H1 (cell line): Measurements from ENCODE around the gene MEF2C. TPM values are rescaled to one million over a fixed set of nuclear protein-coding genes. Genes with fewer than 3 reads are reported as not detected.

Experiments
- CTCF ChIA-PET: fragments of 300-600 bp; sonication (Branson Sonifier 250); formaldehyde crosslinking; loops from one replicate; lab custom pipeline; 2021; ENCODE audit not compliant: partially characterized antibody; lab: Charles Lee
- POLR2A ChIA-PET: fragments of 300-600 bp; sonication (Branson Sonifier 250); formaldehyde crosslinking; loops from one replicate; lab custom pipeline; 2021; ENCODE audit warnings: inconsistent platforms; ENCODE audit not compliant: partially characterized antibody; lab: Charles Lee
- DNase-seq, 2 experiments: peaks; one replicate each; pipeline versions ENCODE4 v3.0.0 to v3.0.0-alpha.2; 2010 to 2022; ENCODE audit warnings: low spot score in 2 of 2, low read depth in 1 of 2, mixed read lengths in 1 of 2
- FAIRE-seq: peaks from 2 replicates; lab custom pipeline; 2011; peaks lifted over from hg19 to GRCh38; lab: Jason Lieb, UNC
- H2AFZ ChIP-seq: 2 replicates; pipeline ENCODE4 v1.8.1; 2012; ENCODE audit warnings: low read length, inconsistent platforms
- H2AK5ac ChIP-seq: 2 replicates; pipeline ENCODE4 v1.6.1; 2013; ENCODE audit warnings: low read depth, low read length
- H2BK120ac ChIP-seq: replicated peaks from 2 replicates; pipeline ENCODE3; 2013; ENCODE audit warnings: low read depth, low read length, inconsistent platforms
- H2BK12ac ChIP-seq: 2 replicates; pipeline ENCODE4 v1.6.1; 2013; ENCODE audit warnings: low read depth, low read length
- H2BK15ac ChIP-seq: 2 replicates; pipeline ENCODE4 v1.6.1; 2013; ENCODE audit warnings: low read length
- H2BK20ac ChIP-seq: 2 replicates; pipeline ENCODE4 v1.6.1; 2013; ENCODE audit warnings: low read length
- H2BK5ac ChIP-seq: 2 replicates; pipeline ENCODE4 v1.6.1; 2013; ENCODE audit warnings: low read depth, low read length
- H3K14ac ChIP-seq: 2 replicates; pipeline ENCODE4 v1.6.1; 2013; ENCODE audit warnings: inconsistent platforms; ENCODE audit not compliant: insufficient read length
- H3K18ac ChIP-seq: 2 replicates; pipeline ENCODE4 v1.6.1; 2013; ENCODE audit warnings: low read length; ENCODE audit errors: extremely low read depth
- H3K23ac ChIP-seq: 2 replicates; pipeline ENCODE4 v1.6.1; 2013; ENCODE audit warnings: inconsistent platforms; ENCODE audit not compliant: insufficient read length
- H3K23me2 ChIP-seq: 2 replicates; pipeline ENCODE4 v1.6.1; 2013; ENCODE audit warnings: low read depth, low read length
- H3K27ac ChIP-seq: 2 replicates; pipeline ENCODE4 v1.6.1; 2011; ENCODE audit warnings: low read depth, low read length, inconsistent platforms
- H3K27me3 ChIP-seq, 4 experiments: replicated peaks in 1 of 4; 1 replicate in 1 of 4; 2 replicates in 3 of 4; pipeline versions ENCODE4 v1.6.1 to v1.8.1; 2011 to 2013; ENCODE audit warnings: low read length in 3 of 4, mild to moderate bottlenecking in 3 of 4, inconsistent platforms in 2 of 4, mixed read lengths in 2 of 4, moderate library complexity in 1 of 4; ENCODE audit not compliant: control insufficient read depth in 3 of 4, insufficient read depth in 3 of 4; ENCODE audit errors: extremely low read depth in 1 of 4
- H3K36me3 ChIP-seq, 4 experiments: 2 replicates each; pipeline versions ENCODE4 v1.6.1 to v1.8.1; 2011 to 2013; ENCODE audit warnings: mild to moderate bottlenecking in 4 of 4, low read length in 3 of 4, moderate library complexity in 2 of 4, control low read depth in 1 of 4, inconsistent platforms in 1 of 4; ENCODE audit not compliant: insufficient read depth in 4 of 4, control insufficient read depth in 2 of 4
- H3K4ac ChIP-seq: replicated peaks from 2 replicates; pipeline ENCODE3; 2013; ENCODE audit warnings: low read length, low read depth, mixed read lengths, inconsistent platforms; ENCODE audit not compliant: insufficient read length
- H3K4me1 ChIP-seq, 4 experiments: replicated peaks in 1 of 4; 1 replicate in 1 of 4; 2 replicates in 3 of 4; pipeline versions ENCODE4 v1.6.1 to v1.8.1; 2011 to 2013; ENCODE audit warnings: low read length in 3 of 4, inconsistent platforms in 2 of 4, mixed read lengths in 1 of 4; ENCODE audit not compliant: insufficient read depth in 4 of 4, control insufficient read depth in 3 of 4
- H3K4me2 ChIP-seq, 2 experiments: 2 replicates each; pipeline versions ENCODE4 v1.6.1 to v1.8.1; 2011 to 2013; ENCODE audit warnings: low read depth in 2 of 2, low read length in 2 of 2, control low read depth in 1 of 2, inconsistent platforms in 1 of 2, mild to moderate bottlenecking in 1 of 2; ENCODE audit not compliant: insufficient read depth in 1 of 2
- H3K4me3 ChIP-seq, 4 experiments: fragments of 200-600, 300-600 bp in 1 of 4; sonication (generic), shearing (Covaris generic), sonication (Bioruptor Twin) in 1 of 4; 2 replicates each; pipeline versions ENCODE4 v1.5.1 to v1.8.1; 2011 to 2016; ENCODE audit warnings: low read length in 4 of 4, low read depth in 3 of 4, control low read depth in 2 of 4, inconsistent platforms in 2 of 4, mild to moderate bottlenecking in 2 of 4, mixed read lengths in 1 of 4, moderate library complexity in 1 of 4; ENCODE audit not compliant: insufficient read depth in 2 of 4; ENCODE audit errors: extremely low read depth in 1 of 4
- H3K56ac ChIP-seq: replicated peaks from 2 replicates; pipeline ENCODE3; 2013; ENCODE audit warnings: low read depth, mild to moderate bottlenecking, mixed read lengths, low read length, inconsistent platforms; ENCODE audit not compliant: insufficient read length
- H3K79me1 ChIP-seq: 2 replicates; pipeline ENCODE4 v1.6.1; 2013; ENCODE audit warnings: low read depth, low read length, control low read depth
- H3K79me2 ChIP-seq, 2 experiments: 2 replicates each; pipeline versions ENCODE4 v1.6.1 to v1.8.1; 2012 to 2013; ENCODE audit warnings: low read length in 2 of 2, mild to moderate bottlenecking in 2 of 2, inconsistent platforms in 1 of 2; ENCODE audit not compliant: insufficient read depth in 2 of 2, control insufficient read depth in 1 of 2
- H3K9ac ChIP-seq, 4 experiments: replicated peaks in 1 of 4; 1 replicate in 1 of 4; 2 replicates in 3 of 4; pipeline versions ENCODE4 v1.6.1 to v1.8.1; 2011 to 2013; ENCODE audit warnings: low read depth in 3 of 4, low read length in 3 of 4, control low read depth in 2 of 4, mild to moderate bottlenecking in 2 of 4, moderate library complexity in 2 of 4, inconsistent platforms in 1 of 4; ENCODE audit errors: extremely low read depth in 1 of 4
- H3K9me3 ChIP-seq, 2 experiments: 2 replicates each; pipeline versions ENCODE4 v1.6.1 to v1.8.1; 2012 to 2013; ENCODE audit warnings: mild to moderate bottlenecking in 2 of 2, moderate library complexity in 2 of 2, control low read depth in 1 of 2, inconsistent platforms in 1 of 2, low read depth in 1 of 2, low read length in 1 of 2, mixed read lengths in 1 of 2; ENCODE audit not compliant: insufficient read depth in 2 of 2
- H4K20me1 ChIP-seq, 2 experiments: replicated peaks in 1 of 2; 2 replicates each; pipeline versions ENCODE3 to v1.8.1; 2011 to 2013; ENCODE audit warnings: inconsistent platforms in 2 of 2, low read length in 2 of 2, mild to moderate bottlenecking in 1 of 2; ENCODE audit not compliant: insufficient read depth in 2 of 2, control insufficient read depth in 1 of 2
- H4K5ac ChIP-seq: 2 replicates; pipeline ENCODE4 v1.6.1; 2013; ENCODE audit warnings: low read length, low read depth, mixed read lengths, inconsistent platforms; ENCODE audit not compliant: insufficient read length
- H4K8ac ChIP-seq: 2 replicates; pipeline ENCODE4 v1.8.0; 2013; ENCODE audit warnings: mild to moderate bottlenecking, moderate library complexity, low read length, inconsistent platforms; ENCODE audit not compliant: insufficient read depth; ENCODE audit errors: extremely low read depth
- H4K91ac ChIP-seq: replicated peaks from 2 replicates; pipeline ENCODE3; 2013; ENCODE audit warnings: low read length, mixed read lengths, inconsistent platforms; ENCODE audit not compliant: insufficient read length
- RAD21 ChIP-seq, 2 experiments: IDR thresholded peaks in 1 of 2; conservative IDR thresholded peaks in 1 of 2; 2 replicates each; pipeline ENCODE4 v1.6.1; 2011; ENCODE audit warnings: low read depth in 2 of 2, low read length in 2 of 2, improper control_type of control experiment in 1 of 2, inconsistent platforms in 1 of 2, mild to moderate bottlenecking in 1 of 2, moderate library complexity in 1 of 2
- RNF2 ChIP-seq: fragments of 200-900, 300-1000 bp; sonication (generic); IDR thresholded peaks from 2 replicates; pipeline ENCODE4 v1.7.1; 2016; ENCODE audit warnings: borderline replicate concordance, low read depth, mild to moderate bottlenecking, antibody characterized with exemption, low read length; ENCODE audit not compliant: poor library complexity, severe bottlenecking; ENCODE audit errors: missing control alignments
- SP2 ChIP-seq: IDR thresholded peaks from 2 replicates; pipeline ENCODE4 v1.6.1; 2012; ENCODE audit warnings: mild to moderate bottlenecking, low read length, inconsistent platforms
- SUZ12 ChIP-seq: fragments of 200-600 bp; sonication (generic); IDR thresholded peaks from 2 replicates; pipeline ENCODE4 v1.6.1; 2012; ENCODE audit warnings: mild to moderate bottlenecking, inconsistent platforms, low read length, moderate library complexity, mixed read lengths
- WGBS, 2 experiments: shearing (Covaris generic) in 1 of 2; methylation state at CpG; one replicate each; pipeline versions ENCODE4 v1.1.6 to v1.1.7; 2013 to 2015; ENCODE audit warnings: low lambda C conversion rate in 2 of 2, mixed read lengths in 2 of 2, inconsistent platforms in 1 of 2, low coverage in 1 of 2, missing lambda C conversion rate in 1 of 2; ENCODE audit not compliant: insufficient replicate concordance in 2 of 2, insufficient coverage in 1 of 2, insufficient read length in 1 of 2; ENCODE audit errors: extremely low coverage in 1 of 2, missing lambda C conversion rate in 1 of 2; 5-methylcytosine and 5-hydroxymethylcytosine counted together
- polyA plus RNA-seq, 7 experiments: library from polyadenylated mRNA; depleted of rRNA in 3 of 7; stranded (reverse) in 5 of 7; unstranded in 2 of 7; fragments of >200 nt in 5 of 7; fragments of 200-250 nt in 2 of 7; gene quantifications; 1 replicate in 5 of 7; 2 replicates in 1 of 7; 4 replicates in 1 of 7; pipeline versions ENCODE4 v1.2.1 to v1.2.3, GENCODE V29; 2011 to 2013; ENCODE audit warnings: missing spikeins in 2 of 7, mixed read lengths in 2 of 7
- total RNA-seq: library from RNA; stranded (reverse); fragmentation: NEBNext Ultra II Directional; extraction: Animal tissue kit (Norgen Biotek cat#: 25700); gene quantifications from 2 replicates; pipeline ENCODE4 v1.2.1, GENCODE V29; 2021

Gene MEF2C
- total and polyA plus RNA-seq, 2 of the 8 experiments (the other 6 are each of a cell fraction or from before 2014, with no cell fraction given), result 0.59 to 0.99 TPM

- Histone ChIP-seq H2BK20ac (no peak overlapping the region), H2BK15ac (no peak overlapping the region), H3K14ac (no peak overlapping the region), H3K9ac (no peak overlapping the region), H3K79me1 (no peaks in the 10 kb centered on the region), H3K56ac (no peak overlapping the region), H3K4me2 (peak overlapping the region; percentile 89 to 95), H3K4ac (no peak overlapping the region), H3K36me3 (no peaks in the 10 kb centered on the region), H4K91ac (no peak overlapping the region), H4K8ac (no peak overlapping the region), H3K9me3 (no peaks in the 10 kb centered on the region; a peak in 1 of 4 replicates), H2BK12ac (no peak overlapping the region), H3K23ac (no peak overlapping the region), H3K79me2 (no peaks in the 10 kb centered on the region), H2BK5ac (no peak overlapping the region), H4K20me1 (peaks cover 0 to 10% of the 10 kb centered on the region in 2 experiments), H3K27me3 (peaks cover 59 to 70% (median 66%) of the 10 kb centered on the region in 4 experiments), H2AFZ (no peak overlapping the region), H3K27ac (no peak overlapping the region), H2BK120ac (no peak overlapping the region), H3K4me1 (peaks cover 27 to 35% (median 32%) of the 10 kb centered on the region in 4 experiments), H4K5ac (no peak overlapping the region), H3K23me2 (peaks cover 5% of the 10 kb centered on the region; the same call in 1 of the 2 replicates), H3K4me3 (peak overlapping the region in 2 of 4 experiments; percentile 26 to 54; a peak in 5 of 8 replicates), H3K18ac (no peak overlapping the region), H2AK5ac (no peak overlapping the region)
- WGBS, 2 experiments, result 4% methylated on average over 28 of the region's 28 CpGs; no CpG with 5 or more reads in 1 of the 2 experiments
- TF ChIP-seq SUZ12, result peak; percentile 0; the same call in 1 of the 2 replicates
- TF ChIP-seq SP2, result no peak
- TF ChIP-seq RAD21 (IDR thresholded peaks at IDR 0.05 in 1 of 2, conservative IDR thresholded peaks at IDR 0.05 in 1 of 2; ENCODE audit: low read depth in 2 of 2, low read length in 2 of 2), result no peak
- peak; percentile 17 for TF ChIP-seq RNF2
- ChIA-PET POLR2A (interaction anchor here (0.7 kb wide), 1 partner anchor 10 kb away, joined by 4 read pairs; no protein-coding TSS in a partner anchor), CTCF (interaction anchor here (1.2 to 6.1 kb wide), 8 partner anchors 9 to 914 kb away, joined by 3 to 86 read pairs (median 7); no protein-coding TSS in a partner anchor)
- DNase-seq (no peak), FAIRE-seq (no peak)
Observed at GRCh38 chr5:88694023-88694679, 188.8 kb downstream of the MEF2C start.
